H9 (cell line): ENCODE data around the gene STK35. TPM values are rescaled to one million over a fixed set of nuclear protein-coding genes. Genes with fewer than 3 reads are reported as not detected.

Experiments
- DNase-seq: peaks from one replicate; pipeline ENCODE4 v3.0.0-alpha.2; 2017
- H2AFZ ChIP-seq: one replicate; pipeline ENCODE4 v1.6.1; 2013; ENCODE audit warnings: mild to moderate bottlenecking, low read length, control low read depth, moderate library complexity
- H2AK5ac ChIP-seq: 2 replicates; pipeline ENCODE4 v1.6.1; 2013; ENCODE audit warnings: low read length, control low read depth, mixed read lengths; ENCODE audit not compliant: insufficient read length
- H2BK120ac ChIP-seq: one replicate; pipeline ENCODE4 v1.6.1; 2013; ENCODE audit warnings: low read depth, mild to moderate bottlenecking, low read length, control low read depth, inconsistent platforms; ENCODE audit not compliant: poor library complexity, severe bottlenecking
- H2BK12ac ChIP-seq: 2 replicates; pipeline ENCODE4 v1.6.1; 2013; ENCODE audit warnings: low read length, control low read depth, mixed read lengths, low read depth; ENCODE audit not compliant: insufficient read length
- H2BK15ac ChIP-seq: 2 replicates; pipeline ENCODE4 v1.6.1; 2013; ENCODE audit warnings: low read depth, low read length, control low read depth
- H2BK20ac ChIP-seq: one replicate; pipeline ENCODE4 v1.6.1; 2013; ENCODE audit warnings: low read depth, mild to moderate bottlenecking, low read length, control low read depth, inconsistent platforms; ENCODE audit not compliant: poor library complexity, severe bottlenecking
- H2BK5ac ChIP-seq: 2 replicates; pipeline ENCODE4 v1.6.1; 2013; ENCODE audit warnings: low read length, control low read depth, mixed read lengths; ENCODE audit not compliant: insufficient read length
- H3K14ac ChIP-seq: 2 replicates; pipeline ENCODE4 v1.6.1; 2013; ENCODE audit warnings: low read length, control low read depth; ENCODE audit not compliant: insufficient read depth
- H3K18ac ChIP-seq: 2 replicates; pipeline ENCODE4 v1.6.1; 2013; ENCODE audit warnings: low read depth, mild to moderate bottlenecking, mixed read lengths, low read length, control low read depth; ENCODE audit not compliant: insufficient read length
- H3K23ac ChIP-seq: 2 replicates; pipeline ENCODE4 v1.6.1; 2013; ENCODE audit warnings: low read length, control low read depth, mixed read lengths, low read depth; ENCODE audit not compliant: insufficient read length
- H3K23me2 ChIP-seq: 2 replicates; pipeline ENCODE4 v1.6.1; 2013; ENCODE audit warnings: low read depth, mild to moderate bottlenecking, mixed read lengths, low read length, control low read depth; ENCODE audit not compliant: insufficient read length, poor library complexity, severe bottlenecking
- H3K27ac ChIP-seq: 2 replicates; pipeline ENCODE4 v1.5.1; 2013; ENCODE audit warnings: low read length, control low read depth, mixed read lengths, low read depth; ENCODE audit not compliant: insufficient read length
- H3K27me3 ChIP-seq: 2 replicates; pipeline ENCODE4 v1.6.1; 2013; ENCODE audit warnings: low read length, control low read depth, inconsistent platforms; ENCODE audit not compliant: insufficient read depth
- H3K4ac ChIP-seq: 2 replicates; pipeline ENCODE4 v1.6.1; 2013; ENCODE audit warnings: low read depth, mild to moderate bottlenecking, control low read depth, inconsistent platforms, low read length, moderate library complexity
- H3K4me1 ChIP-seq: 2 replicates; pipeline ENCODE4 v1.6.1; 2013; ENCODE audit warnings: low read length, control low read depth, inconsistent platforms; ENCODE audit not compliant: insufficient read depth
- H3K4me2 ChIP-seq: 2 replicates; pipeline ENCODE4 v1.6.1; 2013; ENCODE audit warnings: low read length, control low read depth, mixed read lengths; ENCODE audit not compliant: insufficient read length, insufficient read depth
- H3K56ac ChIP-seq: 2 replicates; pipeline ENCODE4 v1.6.1; 2013; ENCODE audit warnings: low read depth, mild to moderate bottlenecking, mixed read lengths, low read length, control low read depth; ENCODE audit not compliant: insufficient read length
- H3K79me1 ChIP-seq: 2 replicates; pipeline ENCODE4 v1.6.1; 2013; ENCODE audit warnings: low read depth, mild to moderate bottlenecking, moderate library complexity, low read length, control low read depth, inconsistent platforms; ENCODE audit not compliant: insufficient read depth, poor library complexity, severe bottlenecking
- H3K79me2 ChIP-seq: 2 replicates; pipeline ENCODE4 v1.6.1; 2013; ENCODE audit warnings: low read length, control low read depth, inconsistent platforms; ENCODE audit not compliant: insufficient read depth
- H3K9ac ChIP-seq: 2 replicates; pipeline ENCODE4 v1.6.1; 2013; ENCODE audit warnings: low read length, control low read depth, mixed read lengths; ENCODE audit not compliant: insufficient read length; ENCODE audit errors: extremely low read depth
- H3K9me3 ChIP-seq: one replicate; pipeline ENCODE4 v1.6.1; 2013; ENCODE audit warnings: low read depth, low read length, inconsistent platforms; ENCODE audit not compliant: control insufficient read depth
- H3T11ph ChIP-seq: one replicate; pipeline ENCODE4 v1.6.1; 2013; ENCODE audit warnings: mild to moderate bottlenecking, low read length, control low read depth, inconsistent platforms
- H4K20me1 ChIP-seq: one replicate; pipeline ENCODE4 v1.6.1; 2013; ENCODE audit not compliant: control insufficient read depth, insufficient read length, insufficient read depth
- H4K5ac ChIP-seq: 2 replicates; pipeline ENCODE4 v1.6.1; 2013; ENCODE audit warnings: low read depth, mild to moderate bottlenecking, mixed read lengths, low read length, control low read depth; ENCODE audit not compliant: insufficient read length
- H4K8ac ChIP-seq: replicated peaks from 2 replicates; pipeline ENCODE4 v1.6.1; 2013; ENCODE audit warnings: low read length, control low read depth, mixed read lengths, low read depth; ENCODE audit not compliant: insufficient read length
- H4K91ac ChIP-seq: 2 replicates; pipeline ENCODE4 v1.6.1; 2013; ENCODE audit warnings: low read depth, mild to moderate bottlenecking, moderate library complexity, mixed read lengths, low read length, control low read depth; ENCODE audit not compliant: insufficient read length
- H3K27ac Mint-ChIP-seq, 3 experiments: 2 replicates in 2 of 3; 3 replicates in 1 of 3; pipeline ENCODE4 v1.8.0; 2020 to 2021; ENCODE audit warnings: mixed read lengths in 3 of 3, mild to moderate bottlenecking in 1 of 3, moderate library complexity in 1 of 3
- H3K27me3 Mint-ChIP-seq: 2 replicates; pipeline ENCODE4 v1.8.0; 2021; ENCODE audit warnings: low read depth, mild to moderate bottlenecking, moderate library complexity, mixed read lengths
- H3K36me3 Mint-ChIP-seq, 3 experiments: 2 replicates in 2 of 3; 3 replicates in 1 of 3; pipeline ENCODE4 v1.8.0; 2020 to 2021; ENCODE audit warnings: low read depth in 3 of 3, mixed read lengths in 3 of 3; ENCODE audit not compliant: insufficient read depth in 1 of 3
- H3K4me1 Mint-ChIP-seq, 2 experiments: 2 replicates each; pipeline ENCODE4 v1.8.0; 2020; ENCODE audit warnings: mixed read lengths in 2 of 2
- H3K4me3 Mint-ChIP-seq, 2 experiments: 2 replicates in 1 of 2; 3 replicates in 1 of 2; pipeline ENCODE4 v1.8.0; 2020 to 2021; ENCODE audit warnings: mild to moderate bottlenecking in 2 of 2, mixed read lengths in 2 of 2, moderate library complexity in 1 of 2
- H3K9me3 Mint-ChIP-seq, 2 experiments: 2 replicates in 1 of 2; 3 replicates in 1 of 2; pipeline ENCODE4 v1.8.0; 2020; ENCODE audit warnings: mild to moderate bottlenecking in 2 of 2, mixed read lengths in 2 of 2, moderate library complexity in 1 of 2
- CTCF ChIP-seq: fragments of 200-600 bp; sonication (generic); conservative IDR thresholded peaks from 3 replicates; pipeline ENCODE4 v1.8.0; 2021; ENCODE audit warnings: antibody characterized with exemption, mild to moderate bottlenecking
- WGBS: extraction: QIAGEN DNeasy Blood & Tissue Kit; methylation state at CpG from one replicate; pipeline ENCODE4 v1.1.7; 2013; ENCODE audit warnings: missing lambda C conversion rate, low lambda C conversion rate, mixed read lengths; ENCODE audit not compliant: insufficient read length; ENCODE audit errors: extremely low coverage; 5-methylcytosine and 5-hydroxymethylcytosine counted together
- total RNA-seq: library from RNA; stranded (reverse); gene quantifications from 2 replicates; pipeline ENCODE4 v1.2.1, GENCODE V29; 2021

STK35 gene
- total RNA-seq, 1 experiment from 2014 or later, result 66.2 TPM

GRCh38 chr20:2122936-2123335 is 21.3 kb downstream of the STK35 start:
- Histone ChIP-seq H3K9me3 (no peaks in the 10 kb centered on the region), H4K20me1 (no peaks in the 10 kb centered on the region), H3K79me1 (no peaks in the 10 kb centered on the region), H2BK20ac (no peak overlapping the region), H3K79me2 (peaks cover 12% of the 10 kb centered on the region; the same call in 1 of the 2 replicates), H2AFZ (no peak overlapping the region), H2BK15ac (no peak overlapping the region), H3K23me2 (no peaks in the 10 kb centered on the region), H4K5ac (no peak overlapping the region), H3K23ac (no peak overlapping the region), H3K18ac (no peak overlapping the region), H3T11ph (no peak overlapping the region), H4K8ac (no peak overlapping the region), H3K14ac (no peak overlapping the region), H3K4ac (no peak overlapping the region), H2BK5ac (no peak overlapping the region), H4K91ac (no peak overlapping the region), H3K27ac (no peak overlapping the region), H3K27me3 (no peaks in the 10 kb centered on the region), H3K56ac (no peak overlapping the region), H3K4me1 (no peaks in the 10 kb centered on the region), H2AK5ac (no peak overlapping the region), H2BK12ac (no peak overlapping the region), H2BK120ac (no peak overlapping the region), H3K9ac (no peak overlapping the region), H3K4me2 (no peak overlapping the region)
- WGBS, result no CpG with 5 or more reads among the region's 6 CpGs
- DNase-seq, result no peak
- H3K9me3 Mint-ChIP-seq, result no peaks in the 10 kb centered on the region
- no peaks in the 10 kb centered on the region for H3K27me3 Mint-ChIP-seq
- no peak overlapping the region for H3K4me3 Mint-ChIP-seq
- TF ChIP-seq CTCF, result no peak
- peaks cover 10 to 15% of the 10 kb centered on the region in 2 experiments for H3K4me1 Mint-ChIP-seq
- H3K27ac Mint-ChIP-seq, result no peak overlapping the region
- H3K36me3 Mint-ChIP-seq, result peaks cover 15 to 30% (median 18%) of the 10 kb centered on the region in 3 experiments
